Keratinocyte (primary cell): ENCODE measurements around the gene E2F8.

Experiments
- CTCF ChIP-seq, 3 experiments: IDR thresholded peaks in 1 of 3; conservative IDR thresholded peaks in 1 of 3; optimal IDR thresholded peaks in 1 of 3; 2 replicates in 2 of 3; 3 replicates in 1 of 3; pipeline versions ENCODE3 to v1.5.1; 2011; ENCODE audit warnings: low read length in 3 of 3, mild to moderate bottlenecking in 3 of 3, moderate library complexity in 2 of 3, control low read depth in 1 of 3, inconsistent platforms in 1 of 3; ENCODE audit not compliant: insufficient read depth in 2 of 3; ENCODE audit errors: extremely low read depth in 1 of 3
- EZH2 ChIP-seq: IDR thresholded peaks from one replicate; pipeline ENCODE4 v1.6.1; 2012; ENCODE audit warnings: inconsistent platforms, mild to moderate bottlenecking, low read length, moderate library complexity

- TF ChIP-seq CTCF (optimal IDR thresholded peaks at IDR 0.05 in 1 of 3, IDR thresholded peaks at IDR 0.05 in 1 of 3, conservative IDR thresholded peaks at IDR 0.05 in 1 of 3; ENCODE audit: extremely low read depth in 1 of 3, insufficient read depth in 2 of 3, low read length in 3 of 3) (no peak), EZH2 (no peak)
Measured at GRCh38 chr11:19267567-19267966, 26.8 kb upstream of the E2F8 start.
